Vagina (tissue), 2 donors: ENCODE data around the gene ATXN10. TPM values are rescaled to one million over a fixed set of nuclear protein-coding genes. Genes with fewer than 3 reads are reported as not detected.

Source experiments
- DNase-seq, 2 donors: peaks; one replicate each; pipeline ENCODE4 v3.0.0-alpha.2; 2017; ENCODE audit errors: extremely low spot score in 2 of 2
- H3K27ac ChIP-seq: fragments of 200-600 bp; sonication (generic); one replicate; pipeline ENCODE4 v1.5.1; 2019
- H3K27me3 ChIP-seq: fragments of 200-600 bp; sonication (generic); one replicate; pipeline ENCODE4 v1.5.1; 2019
- H3K36me3 ChIP-seq, 2 donors: fragments of 200-600 bp; sonication (generic); one replicate each; pipeline ENCODE4 v1.5.1; 2017 to 2019
- H3K4me1 ChIP-seq: fragments of 200-600 bp; sonication (generic); one replicate; pipeline ENCODE4 v1.5.1; 2019
- H3K4me3 ChIP-seq, 2 donors: fragments of 200-600 bp; sonication (generic); 1 replicate in 1 of 2; 2 replicates in 1 of 2; pipeline ENCODE4 v1.5.1; 2016 to 2019
- H3K9me3 ChIP-seq: fragments of 200-600 bp; sonication (generic); one replicate; pipeline ENCODE4 v1.5.1; 2019
- POLR2A ChIP-seq, 2 donors: fragments of 450-650 bp; IDR thresholded peaks; one replicate each; pipeline ENCODE4 v1.6.1; 2017; ENCODE audit warnings: antibody characterized with exemption in 2 of 2, mild to moderate bottlenecking in 2 of 2, moderate library complexity in 2 of 2
- POLR2AphosphoS5 ChIP-seq, 2 donors: sonication (generic); formaldehyde crosslinking; IDR thresholded peaks; one replicate each; pipeline ENCODE4 v1.9.0; 2017; ENCODE audit warnings: antibody characterized with exemption in 2 of 2, mild to moderate bottlenecking in 2 of 2, low read depth in 1 of 2; ENCODE audit not compliant: insufficient read depth in 1 of 2
- intact Hi-C: fragments of 100-400 bp; cut with DNase I; formaldehyde crosslinking; loops from one replicate; pipeline ENCODE4 v1.15.1; 2023
- total RNA-seq: library from RNA; depleted of rRNA; stranded (reverse); fragments of >200 nt; gene quantifications from one replicate; pipeline ENCODE4 v1.2.3, GENCODE V29; 2016
- TF ChIP-seq, protein P1 (sequence below), 3 experiments: fragments of 450-650 bp in 2 of 3; fragments of 200-600 bp in 1 of 3; sonication (generic) in 1 of 3; IDR thresholded peaks; one replicate each; pipeline ENCODE4 v1.5.1; 2017 to 2019; ENCODE audit warnings: antibody characterized with exemption in 3 of 3, mild to moderate bottlenecking in 2 of 3, moderate library complexity in 2 of 3

The ATXN10 gene
- total RNA-seq, 1 donor from 2014 or later, result 116 TPM

GRCh38 chr22:45742866-45743450 lies 71.3 kb downstream of the ATXN10 start:
- Histone ChIP-seq H3K4me3 (no peak overlapping the region), H3K9me3 (no peaks in the 10 kb centered on the region), H3K27ac (no peak overlapping the region), H3K27me3 (no peaks in the 10 kb centered on the region), H3K4me1 (peaks cover 23% of the 10 kb centered on the region), H3K36me3 (peaks cover 0 to 40% of the 10 kb centered on the region in 2 donors)
- TF ChIP-seq, protein P1, sequence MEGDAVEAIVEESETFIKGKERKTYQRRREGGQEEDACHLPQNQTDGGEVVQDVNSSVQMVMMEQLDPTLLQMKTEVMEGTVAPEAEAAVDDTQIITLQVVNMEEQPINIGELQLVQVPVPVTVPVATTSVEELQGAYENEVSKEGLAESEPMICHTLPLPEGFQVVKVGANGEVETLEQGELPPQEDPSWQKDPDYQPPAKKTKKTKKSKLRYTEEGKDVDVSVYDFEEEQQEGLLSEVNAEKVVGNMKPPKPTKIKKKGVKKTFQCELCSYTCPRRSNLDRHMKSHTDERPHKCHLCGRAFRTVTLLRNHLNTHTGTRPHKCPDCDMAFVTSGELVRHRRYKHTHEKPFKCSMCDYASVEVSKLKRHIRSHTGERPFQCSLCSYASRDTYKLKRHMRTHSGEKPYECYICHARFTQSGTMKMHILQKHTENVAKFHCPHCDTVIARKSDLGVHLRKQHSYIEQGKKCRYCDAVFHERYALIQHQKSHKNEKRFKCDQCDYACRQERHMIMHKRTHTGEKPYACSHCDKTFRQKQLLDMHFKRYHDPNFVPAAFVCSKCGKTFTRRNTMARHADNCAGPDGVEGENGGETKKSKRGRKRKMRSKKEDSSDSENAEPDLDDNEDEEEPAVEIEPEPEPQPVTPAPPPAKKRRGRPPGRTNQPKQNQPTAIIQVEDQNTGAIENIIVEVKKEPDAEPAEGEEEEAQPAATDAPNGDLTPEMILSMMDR (IDR thresholded peaks at IDR 0.05), result no peak
- TF ChIP-seq POLR2AphosphoS5 (IDR thresholded peaks at IDR 0.05; ENCODE audit: insufficient read depth in 1 of 2, low read depth in 1 of 2), result no peak
- no peak for TF ChIP-seq POLR2A (IDR thresholded peaks at IDR 0.05)
- intact Hi-C loops, result no loop called here
- DNase-seq, result no peak

GRCh38 chr22:45743687-45744086 lies 72.1 kb downstream of the ATXN10 start:
- Histone ChIP-seq H3K36me3 (peaks cover 0 to 38% of the 10 kb centered on the region in 2 donors), H3K27me3 (no peaks in the 10 kb centered on the region), H3K27ac (no peak overlapping the region), H3K4me3 (no peak overlapping the region), H3K9me3 (no peaks in the 10 kb centered on the region), H3K4me1 (peaks cover 23% of the 10 kb centered on the region)
- intact Hi-C loops, result no loop called here
- TF ChIP-seq POLR2AphosphoS5 (IDR thresholded peaks at IDR 0.05; ENCODE audit: insufficient read depth in 1 of 2, low read depth in 1 of 2), result no peak
- TF ChIP-seq POLR2A (IDR thresholded peaks at IDR 0.05), result no peak
- TF ChIP-seq, protein P1 (IDR thresholded peaks at IDR 0.05), result no peak
- no peak for DNase-seq

DNA sequence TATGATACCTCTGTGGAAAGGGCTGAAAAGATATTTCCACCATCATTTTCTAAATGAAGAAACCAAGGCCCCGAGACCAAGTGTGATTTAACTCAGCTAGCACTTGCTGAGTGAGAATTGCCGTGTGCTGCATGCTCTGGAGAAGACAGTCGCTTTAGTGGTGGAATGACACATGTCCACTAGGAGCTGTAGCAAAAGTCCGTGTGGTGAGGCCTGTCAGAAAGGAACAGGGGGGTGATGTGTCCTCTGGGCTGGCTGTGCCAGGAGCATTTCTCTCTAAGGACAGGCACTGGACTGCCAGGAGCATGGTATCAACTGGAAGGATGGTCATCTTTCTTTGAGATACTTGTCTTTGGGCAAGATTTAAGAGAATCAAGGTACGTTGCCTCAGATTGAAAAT lies 72.8 kb downstream of the ATXN10 start:
- no peak overlapping the region for H3K27ac ChIP-seq

GRCh38 chr22:45750626-45751025 lies 79.0 kb downstream of the ATXN10 start:
- TF ChIP-seq, protein P1 (IDR thresholded peaks at IDR 0.05), result no peak
- TF ChIP-seq POLR2AphosphoS5 (IDR thresholded peaks at IDR 0.05; ENCODE audit: insufficient read depth in 1 of 2, low read depth in 1 of 2), result no peak
- TF ChIP-seq POLR2A (IDR thresholded peaks at IDR 0.05), result no peak
- H3K27ac ChIP-seq, result no peak overlapping the region
- no peaks in the 10 kb centered on the region for H3K36me3 ChIP-seq
- H3K27me3 ChIP-seq, result no peaks in the 10 kb centered on the region
- H3K4me3 ChIP-seq, result no peak overlapping the region
- H3K9me3 ChIP-seq, result no peaks in the 10 kb centered on the region
- peaks cover 10% of the 10 kb centered on the region for H3K4me1 ChIP-seq
- no peak for DNase-seq
- intact Hi-C loops, result no loop called here

More for the DNA sequence above, 72.8 kb downstream of the ATXN10 start:
- intact Hi-C loops, result no loop called here
- H3K4me1 ChIP-seq, result peaks cover 23% of the 10 kb centered on the region
- H3K27me3 ChIP-seq, result no peaks in the 10 kb centered on the region
- TF ChIP-seq, protein P1 (IDR thresholded peaks at IDR 0.05), result no peak
- TF ChIP-seq POLR2AphosphoS5 (IDR thresholded peaks at IDR 0.05; ENCODE audit: insufficient read depth in 1 of 2, low read depth in 1 of 2) (no peak), POLR2A (IDR thresholded peaks at IDR 0.05) (no peak)
- no peaks in the 10 kb centered on the region for H3K9me3 ChIP-seq
- no peak overlapping the region for H3K4me3 ChIP-seq
- DNase-seq, result no peak
- peaks cover 0 to 31% of the 10 kb centered on the region in 2 donors for H3K36me3 ChIP-seq

GRCh38 chr22:45752036-45752435 lies 80.4 kb downstream of the ATXN10 start:
- TF ChIP-seq POLR2A (IDR thresholded peaks at IDR 0.05) (no peak), POLR2AphosphoS5 (IDR thresholded peaks at IDR 0.05; ENCODE audit: insufficient read depth in 1 of 2, low read depth in 1 of 2) (no peak)
- TF ChIP-seq, protein P1 (IDR thresholded peaks at IDR 0.05), result no peak
- H3K36me3 ChIP-seq, result no peaks in the 10 kb centered on the region
- H3K4me1 ChIP-seq, result peaks cover 24% of the 10 kb centered on the region
- intact Hi-C loops, result no loop called here
- no peaks in the 10 kb centered on the region for H3K27me3 ChIP-seq
- no peak overlapping the region for H3K27ac ChIP-seq
- no peaks in the 10 kb centered on the region for H3K9me3 ChIP-seq
- no peak for DNase-seq
- H3K4me3 ChIP-seq, result no peak overlapping the region
